Activated CD8-positive, alpha-beta memory T cell treated with anti-CD3 and anti-CD28 coated beads, Interleukin-2, amount 50 U/mL, for 4 hours (primary cell): Measurements from ENCODE around the gene FCER2.
A peak's percentile ranks its signal among the peaks of the same experiment; 100 is the strongest.

ENCODE experiments used
- DNase-seq: peaks from one replicate; pipeline ENCODE4 v3.0.0-alpha.2; 2020

FCER2 gene

GRCh38 chr19:7732045-7732444 lies 30.1 kb upstream of the FCER2 start, which contains the start of gene CLEC4G:
CLEC4G (minus strand) TSS chr19:7732110; CDS start chr19:7732102, 8 bp downstream.
- no peak for DNase-seq

- no peak for DNase-seq
Observed at GRCh38 chr19:7731615-7732014, 29.7 kb upstream of the FCER2 start.

DNA sequence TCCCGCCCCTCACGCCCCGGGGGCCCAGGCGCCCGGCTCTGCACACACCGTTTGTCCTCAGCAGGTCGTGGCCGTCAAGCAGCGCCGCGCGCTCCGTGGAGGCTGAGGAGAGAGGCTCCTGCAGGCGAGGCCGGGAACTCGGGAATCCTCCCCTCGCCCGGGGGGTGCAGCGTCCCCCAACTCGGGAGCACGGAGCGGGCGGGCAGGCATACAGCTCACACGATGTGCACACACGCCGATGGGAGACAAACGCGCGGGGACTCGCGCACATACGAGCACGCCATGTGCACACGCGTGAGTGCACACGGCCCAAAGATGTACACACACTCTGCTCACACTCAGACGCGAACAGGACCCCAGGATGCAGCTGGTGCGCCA lies 29.3 kb upstream of the FCER2 start:
- no peak for DNase-seq

DNA sequence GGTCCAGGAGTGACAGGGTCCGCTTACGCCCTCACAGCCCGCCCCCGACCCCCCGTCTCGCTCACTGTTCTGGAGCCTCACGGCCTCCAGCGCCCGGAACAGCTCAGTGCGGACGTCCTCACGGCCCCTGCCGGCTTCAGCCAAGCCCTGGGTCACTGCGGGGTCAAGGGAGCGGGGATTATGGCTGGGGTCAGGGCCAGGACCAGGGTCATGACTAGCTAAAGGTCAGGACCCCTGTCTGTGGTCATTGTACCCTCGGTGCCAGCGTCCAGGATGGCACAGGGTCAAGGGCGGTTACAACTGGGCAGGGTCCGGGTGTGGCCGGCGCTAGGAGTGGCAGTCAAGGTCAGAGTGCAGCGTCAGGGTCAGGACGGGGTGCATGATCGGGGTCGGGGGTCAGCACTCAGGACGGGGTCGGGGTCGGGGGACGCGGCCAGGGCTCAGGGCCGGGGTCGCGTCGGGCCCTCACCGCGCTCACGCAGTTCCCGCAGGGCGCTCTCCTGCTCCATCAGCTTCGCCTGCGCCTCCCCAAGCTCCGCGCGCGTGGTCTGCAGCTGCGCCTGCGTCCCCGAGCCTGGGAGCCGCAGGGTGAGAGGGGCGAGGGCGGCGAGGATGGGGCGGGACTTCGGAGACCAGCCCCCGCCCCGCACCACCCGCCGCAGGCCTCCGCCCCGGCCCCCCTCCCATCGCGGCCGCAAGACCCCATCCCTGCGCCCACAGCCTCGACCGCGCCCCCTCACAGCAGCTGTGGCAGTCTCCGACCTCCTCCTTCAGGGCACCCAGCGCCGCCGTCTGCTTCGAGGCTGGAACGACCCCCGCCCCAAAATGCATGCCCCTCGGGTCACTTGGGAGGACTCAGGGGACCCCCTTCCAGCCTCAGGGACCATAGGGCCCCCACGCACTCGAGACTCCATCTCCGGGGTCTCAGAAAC lies 28.6 kb upstream of the FCER2 start:
- no peak for DNase-seq

DNA sequence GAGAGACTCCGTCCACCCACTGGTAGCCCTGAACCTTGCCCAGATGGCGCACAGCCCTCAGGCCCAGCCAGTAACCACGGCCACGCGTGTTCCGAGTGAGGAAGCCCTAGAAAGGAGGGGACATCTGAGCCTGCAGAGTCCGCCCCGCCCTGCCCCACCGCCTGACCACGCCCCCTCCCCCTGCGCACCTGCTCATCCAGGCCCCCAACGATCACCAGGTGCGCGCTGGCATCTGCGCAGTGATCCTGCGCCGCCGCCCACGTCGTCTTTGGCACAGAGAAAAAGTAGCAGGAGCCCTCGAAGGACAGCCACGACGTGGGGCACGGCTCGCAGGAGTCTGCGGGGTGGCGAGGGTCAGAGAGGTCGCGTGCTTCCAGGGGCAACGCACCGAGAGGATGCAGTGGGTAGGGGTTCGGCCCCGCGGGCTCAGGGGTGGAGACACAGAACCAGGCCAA lies 27.9 kb upstream of the FCER2 start:
- no peak for DNase-seq

DNA sequence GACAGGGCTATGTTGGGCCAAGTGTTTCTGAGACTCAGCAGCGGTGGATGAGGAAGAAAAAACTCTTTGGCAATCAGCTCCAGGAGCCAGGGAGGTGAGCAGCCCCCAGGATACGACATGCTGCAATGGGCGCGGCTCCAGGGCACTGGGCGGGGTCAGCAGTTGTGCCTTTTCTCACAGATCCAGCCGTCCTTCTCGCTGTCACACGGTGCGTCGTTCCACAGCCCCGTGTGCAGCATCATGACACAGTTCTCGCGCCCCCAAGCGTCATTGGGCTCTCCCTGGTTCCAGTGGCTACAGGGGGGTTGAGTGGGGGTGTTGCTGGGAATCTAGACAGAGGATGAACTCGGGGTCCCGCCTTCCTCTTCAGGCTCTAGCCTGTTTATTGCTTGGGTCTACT lies 27.3 kb upstream of the FCER2 start:
- DNase-seq, result no peak

GRCh38 chr19:7725791-7726190 lies 23.9 kb upstream of the FCER2 start:
- DNase-seq, result no peak

GRCh38 chr19:7722231-7722651 lies 20.3 kb upstream of the FCER2 start:
- DNase-seq, result no peak

GRCh38 chr19:7720351-7720750 lies 18.4 kb upstream of the FCER2 start:
- DNase-seq, result no peak

- no peak for DNase-seq
Observed at GRCh38 chr19:7718668-7719067, 16.7 kb upstream of the FCER2 start.

GRCh38 chr19:7716762-7717161 lies 14.8 kb upstream of the FCER2 start:
- no peak for DNase-seq

- DNase-seq, result no peak
Observed at GRCh38 chr19:7715671-7716070, 13.7 kb upstream of the FCER2 start.

DNA sequence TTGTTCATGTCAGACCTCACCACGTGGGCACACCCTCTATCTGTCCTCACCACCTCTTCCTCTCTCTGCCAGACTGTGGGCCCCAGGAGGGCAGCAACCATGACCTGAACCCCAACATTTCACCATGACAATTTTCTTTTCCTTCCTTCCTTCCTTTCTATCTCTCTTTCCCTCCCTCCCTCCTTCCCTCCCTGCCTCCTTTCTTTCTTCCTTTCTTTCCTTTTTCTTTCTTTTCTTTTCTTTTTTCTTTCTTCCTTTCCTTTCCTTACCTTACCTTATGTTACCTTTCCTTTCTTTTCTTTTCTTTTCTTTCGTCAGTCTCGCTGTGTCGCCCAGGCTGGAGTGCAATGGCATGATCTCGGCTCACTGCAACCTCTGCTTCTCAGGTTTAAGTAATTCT lies 8.7 kb upstream of the FCER2 start:
- no peak for DNase-seq

DNA sequence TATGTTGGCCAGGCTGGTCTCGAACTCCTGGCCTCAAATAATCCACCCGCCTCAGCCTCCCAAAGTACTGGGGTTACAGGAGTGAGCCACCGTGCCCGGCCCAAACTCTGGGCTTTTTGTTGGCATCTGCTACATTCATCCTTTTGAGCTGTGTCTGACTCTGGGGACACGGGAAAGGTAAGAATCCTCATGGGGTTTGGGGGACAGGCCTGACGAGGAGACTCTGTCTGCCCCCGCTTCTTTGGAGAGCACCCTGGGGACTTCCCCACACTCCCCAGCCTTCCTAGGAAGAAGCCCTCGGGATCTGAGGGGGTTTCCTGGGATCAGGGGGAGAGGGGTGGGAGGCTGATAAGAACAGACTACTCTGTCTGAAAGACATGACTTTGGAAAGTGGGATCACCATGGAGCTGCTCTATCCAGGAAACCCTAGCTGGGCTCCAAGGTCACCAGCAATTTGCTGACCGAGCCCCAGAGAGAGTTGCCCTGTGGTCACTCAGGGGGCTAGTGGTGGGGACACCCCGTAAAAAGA lies 8.1 kb upstream of the FCER2 start:
- no peak for DNase-seq

GRCh38 chr19:7706955-7707456 lies 5.1 kb upstream of the FCER2 start:
- DNase-seq, result no peak

DNA sequence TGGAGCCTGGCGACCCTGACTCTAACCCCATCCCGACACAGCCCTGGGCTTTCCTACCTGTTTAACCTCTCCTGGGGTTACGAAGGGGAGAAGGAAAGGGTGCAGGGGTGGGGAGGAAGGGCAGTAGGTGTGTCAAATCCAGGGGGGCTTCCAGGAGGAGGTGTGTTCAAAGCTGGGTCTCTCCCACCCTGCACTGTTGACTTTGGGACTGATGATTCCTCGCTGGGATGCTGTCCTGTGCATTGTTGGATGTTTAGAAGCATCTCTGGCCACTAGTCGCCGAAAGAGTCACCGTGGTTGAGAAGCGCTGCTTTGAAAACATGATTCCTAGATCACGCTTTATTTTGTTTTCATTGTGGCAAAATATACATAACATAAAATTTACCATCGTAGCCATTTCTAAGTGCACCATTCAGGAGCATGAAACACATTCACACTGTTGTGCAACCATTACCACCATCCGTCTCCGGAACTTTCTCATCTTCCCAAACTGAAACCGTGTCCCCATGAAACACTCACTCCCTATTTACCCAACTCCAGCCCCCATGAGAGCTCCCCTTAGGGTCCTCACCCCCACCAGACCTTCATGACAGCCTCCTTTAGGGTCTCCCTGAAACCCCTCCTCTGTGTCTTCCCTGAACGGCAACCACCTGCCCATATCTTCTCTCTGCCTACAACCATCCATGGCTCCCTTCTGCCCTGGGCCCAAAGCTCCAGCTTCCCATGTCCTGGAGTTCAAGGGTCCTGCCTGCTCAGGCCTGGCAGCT lies 4.4 kb upstream of the FCER2 start:
- DNase-seq, result no peak

DNA sequence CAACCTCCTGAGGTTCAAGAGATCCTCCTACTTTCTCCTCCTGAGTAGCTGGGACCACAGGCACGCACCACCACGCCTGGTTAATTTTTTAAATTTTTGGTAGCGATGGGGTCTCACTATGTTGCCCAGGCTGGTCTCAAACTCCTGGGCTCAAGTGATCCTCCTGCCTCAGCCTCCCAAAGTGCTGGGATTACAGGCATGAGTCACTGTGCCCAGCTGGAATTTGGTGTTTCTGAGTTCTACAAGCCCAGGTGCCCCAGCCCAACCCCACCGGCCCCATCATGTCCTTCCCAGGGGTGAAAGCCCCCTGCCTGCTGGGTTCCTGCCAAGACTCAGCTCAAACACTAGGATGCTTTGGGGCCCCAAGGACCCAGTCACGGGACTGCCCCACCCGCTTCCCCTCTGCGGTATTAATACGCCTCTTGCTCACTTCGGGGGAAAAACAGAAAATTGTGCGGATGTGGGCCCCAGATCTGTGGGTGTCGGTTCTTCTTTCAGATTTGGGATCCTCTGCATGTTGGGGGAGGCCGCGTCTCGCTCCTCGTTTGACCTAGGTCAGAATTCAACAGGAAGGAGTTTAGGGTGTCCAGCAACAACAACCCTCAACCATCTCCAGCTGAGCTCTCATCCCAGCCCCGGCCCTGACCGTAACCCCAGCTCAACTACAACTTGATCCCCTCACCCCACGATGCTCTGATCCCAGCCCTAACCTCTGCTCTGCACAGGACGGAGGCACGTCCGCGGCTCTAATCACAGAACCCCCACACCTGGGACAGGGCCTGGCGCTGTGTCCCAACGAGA lies 3.7 kb upstream of the FCER2 start:
- peak; percentile 66 for DNase-seq

DNA sequence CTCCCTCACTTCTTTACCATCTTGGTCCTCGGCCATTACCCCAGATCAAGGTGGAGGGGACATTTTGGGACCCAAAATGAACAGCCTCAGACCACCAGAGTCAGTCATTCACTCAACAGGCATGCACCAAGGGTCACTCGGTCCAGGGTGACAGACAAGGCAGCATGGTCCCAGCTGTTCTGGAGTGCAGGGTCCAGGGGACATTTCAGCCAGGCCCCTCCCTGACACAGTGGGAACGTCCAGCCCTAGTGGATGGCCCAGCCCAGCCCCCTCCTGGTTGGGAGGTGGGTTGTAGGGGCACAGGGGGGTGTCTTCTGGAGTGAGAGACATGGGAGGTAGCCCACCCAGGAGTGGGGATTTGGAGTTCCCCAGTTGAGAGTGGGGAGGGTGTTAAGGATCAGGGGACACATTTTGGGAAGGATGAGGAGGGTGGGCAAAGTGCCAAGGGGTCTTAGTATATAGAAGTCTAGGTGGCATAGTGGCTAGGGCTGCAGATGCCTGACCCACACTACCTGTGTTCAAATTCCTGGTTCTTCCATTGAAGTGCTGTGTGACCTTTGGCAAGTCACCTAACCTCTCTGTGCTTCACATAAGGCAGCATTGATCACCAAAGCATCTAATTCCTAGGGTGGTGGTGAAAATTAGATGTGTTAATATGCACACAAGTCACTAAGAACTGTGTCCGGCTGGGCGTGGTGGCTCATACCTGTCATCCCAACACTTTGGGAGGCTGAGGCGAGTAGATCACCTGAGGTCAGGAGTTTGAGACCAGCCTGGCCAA lies 2.5 kb upstream of the FCER2 start:
- no peak for DNase-seq

- no peak for DNase-seq
Observed at GRCh38 chr19:7703332-7703731, 1.4 kb upstream of the FCER2 start.

GRCh38 chr19:7701049-7701653 lies 780 bp downstream of the FCER2 start:
- DNase-seq, result no peak
